Esophagus (tissue), 2 donors: ENCODE results near the gene RAD51B. TPM values are rescaled to one million over a fixed set of nuclear protein-coding genes. Genes with fewer than 3 reads are reported as not detected.
A peak's percentile ranks its signal among the peaks of the same experiment; 100 is the strongest.
"Not testable (repeated sequence)": the region's sequence is repeated elsewhere in the genome, so short reads cannot be mapped to it uniquely, and the experiment has no call there.

Experiments
- H3K27ac ChIP-seq, 2 donors: one replicate each; pipeline ENCODE4 v1.5.1; 2013; ENCODE audit warnings: low read depth in 2 of 2, mild to moderate bottlenecking in 2 of 2, inconsistent platforms in 1 of 2, low read length in 1 of 2, moderate library complexity in 1 of 2
- H3K27me3 ChIP-seq, 2 donors: one replicate each; pipeline ENCODE4 v1.6.1; 2013; ENCODE audit warnings: low read length in 2 of 2, control low read depth in 1 of 2, mild to moderate bottlenecking in 1 of 2; ENCODE audit not compliant: insufficient read depth in 2 of 2, control insufficient read depth in 1 of 2
- H3K36me3 ChIP-seq, 2 donors: one replicate each; pipeline ENCODE4 v1.6.1; 2013; ENCODE audit warnings: low read length in 1 of 2; ENCODE audit not compliant: control insufficient read depth in 2 of 2, insufficient read depth in 2 of 2
- H3K4me1 ChIP-seq, 2 donors: one replicate each; pipeline ENCODE4 v1.6.1; 2013; ENCODE audit warnings: low read length in 1 of 2; ENCODE audit not compliant: control insufficient read depth in 2 of 2, insufficient read depth in 2 of 2
- H3K4me3 ChIP-seq, 2 donors: one replicate each; pipeline ENCODE4 v1.5.1; 2013; ENCODE audit warnings: low read length in 2 of 2, mild to moderate bottlenecking in 2 of 2, low read depth in 1 of 2, moderate library complexity in 1 of 2
- H3K9me3 ChIP-seq, 2 donors: one replicate each; pipeline ENCODE4 v1.6.1; 2013; ENCODE audit warnings: mild to moderate bottlenecking in 2 of 2, low read depth in 1 of 2, low read length in 1 of 2, moderate library complexity in 1 of 2; ENCODE audit not compliant: control insufficient read depth in 2 of 2, insufficient read depth in 1 of 2
- WGBS, 2 donors: extraction: QIAGEN DNeasy Blood & Tissue Kit; methylation state at CpG; one replicate each; pipeline ENCODE4 v1.1.7; 2013; 5-methylcytosine and 5-hydroxymethylcytosine counted together
- polyA plus RNA-seq, 2 donors: library from polyadenylated mRNA; stranded (reverse); fragments of 200-250 nt; gene quantifications; one replicate each; pipeline ENCODE4 v1.2.3, GENCODE V29; 2013
- donor health status: healthy with polysubstance abuse.
- donor health status: Bipolar disorder and iron deficiency.

Gene RAD51B
- polyA plus RNA-seq, 2 donors: 3.2 to 4.0 TPM

DNA sequence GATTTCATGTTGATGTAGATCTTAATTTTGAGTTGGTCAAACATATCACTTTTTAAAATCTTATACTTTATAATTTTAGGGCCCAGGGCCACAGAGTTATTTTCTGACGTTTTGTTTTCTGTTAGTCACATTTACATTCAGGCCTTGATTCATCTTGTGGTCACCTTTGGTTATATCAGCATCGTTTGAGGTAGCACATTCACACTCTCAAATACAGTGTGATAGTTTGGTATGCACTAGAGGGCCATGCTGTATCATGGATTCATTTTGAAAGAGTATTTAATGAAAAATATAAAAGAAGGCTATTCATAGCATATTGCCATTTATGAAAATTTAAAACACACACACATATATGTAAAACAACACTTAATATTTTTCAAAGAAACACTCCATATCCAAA is 274.6 kb downstream of the RAD51B start:
- WGBS, 2 donors: 60 to 71% methylated on average over 2 of the region's 2 CpGs
- Histone ChIP-seq H3K27me3 (no peaks in the 10 kb centered on the region), H3K4me1 (no peaks in the 10 kb centered on the region), H3K4me3 (no peak overlapping the region), H3K36me3 (no peaks in the 10 kb centered on the region), H3K27ac (no peak overlapping the region), H3K9me3 (no peaks in the 10 kb centered on the region)

GRCh38 chr14:68094752-68095151 is 275.2 kb downstream of the RAD51B start:
- no peaks in the 10 kb centered on the region for H3K36me3 ChIP-seq
- H3K4me3 ChIP-seq: no peak overlapping the region
- no peaks in the 10 kb centered on the region for H3K9me3 ChIP-seq
- no peaks in the 10 kb centered on the region for H3K27me3 ChIP-seq
- H3K27ac ChIP-seq: no peak overlapping the region
- H3K4me1 ChIP-seq: no peaks in the 10 kb centered on the region
- WGBS, 2 donors: 49 to 60% methylated on average over 1 of the region's 1 CpG

- peaks cover 3 to 7% of the 10 kb centered on the region in 2 donors for H3K9me3 ChIP-seq
- H3K4me1 ChIP-seq: no peaks in the 10 kb centered on the region
- H3K4me3 ChIP-seq: no peak overlapping the region
- H3K36me3 ChIP-seq: no peaks in the 10 kb centered on the region
- 85 to 88% methylated on average over 3 of the region's 3 CpGs for WGBS, 2 donors
- H3K27ac ChIP-seq: no peak overlapping the region
- no peaks in the 10 kb centered on the region for H3K27me3 ChIP-seq
Measured at GRCh38 chr14:68097727-68098126, 278.1 kb downstream of the RAD51B start.

DNA sequence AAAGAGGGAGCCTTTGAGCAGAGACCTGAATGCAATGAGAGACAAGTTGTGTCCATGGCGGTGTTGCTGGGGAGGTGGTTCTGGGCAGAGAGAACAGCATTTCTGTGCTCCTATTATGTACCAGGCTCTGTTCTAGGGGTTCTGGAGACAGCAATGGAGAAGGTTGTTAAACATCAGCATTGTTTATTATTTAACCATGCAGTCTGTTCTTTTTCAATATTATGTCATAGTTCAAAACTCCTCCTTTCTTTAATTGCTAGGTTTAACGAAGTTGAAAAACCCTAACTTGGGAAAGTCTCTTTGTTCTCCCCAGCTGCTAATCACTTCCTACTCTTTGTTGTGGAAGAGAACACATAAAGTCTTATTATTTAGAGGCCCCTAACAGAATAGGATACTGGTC is 279.3 kb downstream of the RAD51B start:
- H3K27me3 ChIP-seq: no peaks in the 10 kb centered on the region
- no peaks in the 10 kb centered on the region for H3K4me1 ChIP-seq
- H3K4me3 ChIP-seq: no peak overlapping the region
- H3K27ac ChIP-seq: no peak overlapping the region
- H3K36me3 ChIP-seq: no peaks in the 10 kb centered on the region
- WGBS, 2 donors: 68 to 82% methylated on average over 2 of the region's 2 CpGs
- peaks cover 3 to 7% of the 10 kb centered on the region in 2 donors for H3K9me3 ChIP-seq

- Histone ChIP-seq H3K36me3 (no peaks in the 10 kb centered on the region), H3K4me3 (no peak overlapping the region), H3K27me3 (no peaks in the 10 kb centered on the region), H3K4me1 (no peaks in the 10 kb centered on the region), H3K27ac (peak overlapping the region; percentile 8 to 40), H3K9me3 (peaks cover 3 to 7% of the 10 kb centered on the region in 2 donors)
- 46 to 52% methylated on average over 5 of the region's 5 CpGs for WGBS, 2 donors
Measured at GRCh38 chr14:68099495-68100045, 280.0 kb downstream of the RAD51B start.

DNA sequence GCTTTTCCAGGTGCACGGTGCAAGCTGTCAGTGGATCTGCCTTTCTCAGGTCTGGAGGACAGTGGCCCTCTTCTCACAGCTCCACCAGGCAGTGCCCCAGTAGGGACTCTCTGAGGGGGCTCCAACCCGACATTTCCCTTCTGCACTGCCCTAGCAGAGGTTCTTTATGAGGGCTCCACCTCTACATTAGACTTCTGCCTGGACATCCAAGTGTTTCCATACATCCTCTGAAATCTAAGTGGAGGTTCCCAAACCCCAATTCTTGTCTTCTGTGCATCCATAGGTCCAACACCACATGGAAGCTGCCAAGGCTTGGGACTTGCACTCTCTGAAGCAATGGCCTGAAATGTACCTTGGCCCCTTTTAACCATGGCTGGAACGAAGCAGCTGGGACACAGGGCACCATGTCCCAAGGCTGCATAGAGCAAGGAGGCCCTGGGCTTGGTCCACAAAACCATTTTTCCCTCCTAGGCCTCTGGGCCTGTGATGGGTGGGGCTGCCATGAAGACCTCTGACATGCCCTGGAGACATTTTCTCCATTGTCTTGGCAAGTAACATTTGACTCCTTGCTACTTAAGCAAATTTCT is 282.2 kb downstream of the RAD51B start:
- not testable (repeated sequence) for H3K4me1 ChIP-seq, H3K27ac ChIP-seq, H3K36me3 ChIP-seq, H3K9me3 ChIP-seq, H3K27me3 ChIP-seq
- 93 to 98% methylated on average over 3 of the region's 3 CpGs for WGBS, 2 donors
- peak overlapping the region in 1 of 2 donors; percentile 11 for H3K4me3 ChIP-seq

GRCh38 chr14:68103853-68104252 is 284.3 kb downstream of the RAD51B start:
- Histone ChIP-seq H3K27me3 (no peaks in the 10 kb centered on the region), H3K36me3 (no peaks in the 10 kb centered on the region), H3K4me1 (no peaks in the 10 kb centered on the region), H3K27ac (no peak overlapping the region), H3K4me3 (no peak overlapping the region), H3K9me3 (peaks cover 3 to 7% of the 10 kb centered on the region in 2 donors)
- 56 to 62% methylated on average over 3 of the region's 3 CpGs for WGBS, 2 donors

GRCh38 chr14:68104518-68104917 is 284.9 kb downstream of the RAD51B start:
- H3K27ac ChIP-seq: no peak overlapping the region

DNA sequence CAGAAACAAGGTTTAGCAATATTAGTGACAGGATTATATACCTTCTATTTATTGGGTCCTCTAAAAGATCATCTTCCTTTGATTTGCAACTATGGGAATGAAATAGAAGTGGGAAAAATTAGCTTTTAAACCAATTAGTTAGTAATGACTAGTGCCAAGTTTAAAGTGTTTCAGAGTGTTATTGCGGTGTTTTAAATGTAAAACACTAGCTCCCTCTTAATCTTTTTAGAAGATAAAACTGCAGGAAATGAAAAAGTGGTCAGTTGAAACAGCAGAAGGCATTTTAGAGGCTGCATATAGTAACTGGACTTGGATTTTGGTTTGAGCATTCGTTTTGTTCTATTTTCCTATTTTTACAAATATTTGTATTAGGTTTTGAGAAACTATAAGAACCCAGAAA is 286.2 kb downstream of the RAD51B start:
- no peaks in the 10 kb centered on the region for H3K27me3 ChIP-seq
- WGBS, 2 donors: 37 to 83% methylated on average over 2 of the region's 2 CpGs
- no peak overlapping the region for H3K27ac ChIP-seq
- no peak overlapping the region for H3K4me3 ChIP-seq
- no peaks in the 10 kb centered on the region for H3K36me3 ChIP-seq
- no peaks in the 10 kb centered on the region for H3K4me1 ChIP-seq
- peaks cover 3 to 7% of the 10 kb centered on the region in 2 donors for H3K9me3 ChIP-seq

More at GRCh38 chr14:68104518-68104917, 284.9 kb downstream of the RAD51B start:
- H3K36me3 ChIP-seq: no peaks in the 10 kb centered on the region
- no peaks in the 10 kb centered on the region for H3K4me1 ChIP-seq
- WGBS, 2 donors: 31 to 49% methylated on average over 1 of the region's 1 CpG
- H3K4me3 ChIP-seq: no peak overlapping the region
- no peaks in the 10 kb centered on the region for H3K27me3 ChIP-seq
- peaks cover 3 to 7% of the 10 kb centered on the region in 2 donors for H3K9me3 ChIP-seq

- Histone ChIP-seq H3K9me3 (peaks cover 3 to 6% of the 10 kb centered on the region in 2 donors), H3K27ac (no peak overlapping the region), H3K27me3 (no peaks in the 10 kb centered on the region), H3K36me3 (no peaks in the 10 kb centered on the region), H3K4me1 (no peaks in the 10 kb centered on the region), H3K4me3 (no peak overlapping the region)
- whole genome bisulfite sequencing, 2 donors: 48 to 53% methylated on average over 1 of the region's 1 CpG
Measured at GRCh38 chr14:68106456-68106855, 286.9 kb downstream of the RAD51B start.
